ENCODE data around the gene SELENOS.

SELENOS gene

DNA sequence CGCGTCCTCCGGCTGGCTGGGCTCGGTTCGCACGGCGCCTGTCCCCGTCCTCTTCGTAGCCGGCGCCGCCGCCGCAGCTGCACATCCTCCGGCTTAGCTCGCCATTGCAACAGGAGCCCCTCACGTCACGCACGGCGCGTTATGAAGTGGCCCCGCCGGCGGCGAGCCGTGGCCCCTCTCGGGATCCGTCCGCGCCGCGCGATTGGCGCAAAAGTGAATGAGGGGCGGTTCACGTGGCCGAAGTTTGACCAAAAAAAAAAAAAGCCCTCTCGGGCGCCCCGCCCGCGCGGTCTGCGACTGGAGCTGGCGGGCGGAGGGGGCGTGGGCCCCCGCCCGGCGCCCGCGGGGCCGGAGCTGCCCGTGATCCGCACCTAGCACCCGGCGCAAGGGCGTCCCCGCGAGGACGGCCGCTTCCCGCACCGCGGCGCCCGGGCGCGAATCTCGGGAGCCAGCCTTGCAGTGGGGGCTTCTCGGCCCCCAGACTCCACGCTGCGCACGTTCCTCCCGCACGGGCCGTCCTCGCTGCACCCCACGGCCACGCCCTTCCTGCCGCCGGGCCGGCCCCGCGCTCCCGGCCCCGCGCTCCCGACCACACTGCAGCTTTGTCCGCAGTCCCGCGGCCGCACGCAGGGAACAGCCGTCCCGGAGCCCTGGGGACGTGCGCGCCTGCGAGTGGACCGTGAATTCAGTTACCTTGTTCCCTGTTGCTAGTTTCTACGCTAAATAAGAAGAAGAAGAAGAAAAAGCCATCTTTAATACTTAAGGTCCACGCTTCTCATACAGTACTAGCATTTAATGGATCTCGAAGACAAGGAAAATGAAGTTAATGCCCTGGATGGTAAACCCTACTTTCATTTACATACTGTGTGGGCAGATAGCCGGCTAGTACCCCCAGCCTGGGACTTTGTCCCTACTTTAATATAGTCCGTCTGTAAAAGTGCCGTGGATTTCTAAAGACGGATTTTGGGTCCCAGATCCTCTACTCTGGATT, 25.2 kb downstream of the SELENOS start, which contains the start of gene CHSY1:
Gene CHSY1 (minus strand): TSS at position 219 of the 991 bp plus-strand sequence. CDS start 592 bp downstream, outside the sequence.
- peak; percentile 68 to 73 for DNase-seq (ENCODE audit: low read depth in 2 of 2, low spot score in 1 of 2)

DNA sequence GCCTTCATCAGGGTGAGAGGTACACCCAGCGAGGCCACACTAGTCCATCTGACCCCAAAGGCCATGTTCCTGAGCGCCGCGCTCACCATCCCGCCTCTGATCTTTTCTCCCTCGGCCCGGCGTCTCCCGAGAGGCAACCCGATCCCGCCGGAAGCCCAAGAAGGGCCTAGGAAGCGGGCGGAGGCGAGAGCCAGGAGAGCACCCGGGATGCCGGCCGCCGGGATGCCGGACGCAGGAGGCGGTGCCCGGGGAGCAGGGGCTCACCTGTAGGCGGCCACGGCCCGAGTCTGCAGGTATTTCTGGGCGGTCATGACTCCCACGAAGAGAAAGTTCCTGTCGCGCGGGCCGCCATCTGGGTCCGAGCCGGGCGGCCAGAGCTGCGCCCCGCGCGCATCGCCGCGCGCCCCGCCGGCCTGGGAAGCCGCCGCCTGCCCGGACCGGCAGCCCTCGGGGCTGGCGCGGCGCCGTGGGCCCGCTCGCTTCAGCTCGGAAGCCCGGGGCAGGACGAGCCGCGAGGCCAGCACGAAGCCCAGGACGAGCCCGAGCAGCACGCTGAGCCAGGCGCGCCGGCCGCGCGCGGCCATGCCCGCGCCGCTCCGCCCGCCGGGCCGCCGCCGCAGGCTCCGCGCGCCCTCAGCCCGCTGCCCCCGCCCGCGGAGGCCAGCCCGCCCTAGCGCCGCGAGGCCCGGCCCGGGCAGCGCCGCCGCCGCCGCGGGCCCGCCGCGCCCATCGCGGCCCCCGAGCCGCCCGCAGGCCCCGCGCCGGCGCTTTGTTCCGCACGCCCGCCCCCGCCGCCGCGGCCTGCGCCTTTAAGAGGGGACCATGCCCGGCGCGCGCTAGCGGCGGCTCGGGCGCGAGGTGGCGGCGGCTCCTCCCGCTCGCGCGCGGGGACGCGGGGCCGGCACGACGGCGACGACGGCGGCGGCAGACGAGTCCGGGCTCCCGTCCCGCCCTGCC, 26.1 kb downstream of the SELENOS start:
- DNase-seq (ENCODE audit: low read depth in 2 of 2, low spot score in 1 of 2) = peak in 1 of 2 donors; percentile 12

DNA sequence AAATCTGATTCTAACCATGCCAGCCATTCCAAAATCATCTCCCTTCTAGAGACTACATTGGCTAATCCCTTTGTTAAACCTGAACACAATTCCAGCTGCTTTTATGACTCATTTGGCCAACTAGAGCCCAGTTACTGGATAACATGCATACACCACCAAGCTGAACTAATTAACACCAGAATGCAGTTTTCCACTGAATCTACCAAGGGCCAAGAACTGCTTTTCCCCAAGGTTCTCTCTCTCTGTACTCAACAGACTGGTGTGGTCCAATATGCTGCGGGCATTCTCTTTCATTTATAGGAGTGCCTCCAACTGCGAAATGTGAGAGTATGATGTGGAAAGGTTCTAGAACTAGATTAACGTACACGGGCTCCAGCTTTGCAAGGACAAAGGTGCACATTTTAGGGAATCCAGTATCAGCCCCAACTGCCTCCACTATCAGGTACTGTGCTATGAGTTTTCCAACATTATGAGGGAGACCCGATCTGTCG, 26.9 kb downstream of the SELENOS start:
- no peak for DNase-seq (ENCODE audit: low read depth in 2 of 2, low spot score in 1 of 2)

DNA sequence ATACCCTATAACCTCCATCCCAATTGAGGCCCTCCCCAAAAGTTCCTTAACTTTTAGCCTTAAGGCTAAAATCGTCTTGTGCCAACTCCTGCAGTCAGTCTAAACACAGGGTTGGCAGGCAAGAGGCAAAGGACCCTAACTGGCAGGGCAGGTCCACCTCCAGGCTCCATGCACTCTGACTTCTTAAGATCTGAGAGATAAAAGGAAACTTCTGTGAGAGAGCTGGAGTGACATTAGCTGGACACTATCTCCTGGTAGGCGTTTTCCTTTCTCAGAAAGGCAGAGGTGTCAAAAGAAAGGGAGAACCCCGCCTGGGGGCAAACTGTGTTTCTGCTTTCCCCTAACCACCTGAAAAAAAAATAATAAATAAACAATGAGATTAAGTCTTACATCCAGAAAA, 29.0 kb downstream of the SELENOS start:
- DNase-seq (ENCODE audit: low read depth in 2 of 2, low spot score in 1 of 2) = no peak

DNA sequence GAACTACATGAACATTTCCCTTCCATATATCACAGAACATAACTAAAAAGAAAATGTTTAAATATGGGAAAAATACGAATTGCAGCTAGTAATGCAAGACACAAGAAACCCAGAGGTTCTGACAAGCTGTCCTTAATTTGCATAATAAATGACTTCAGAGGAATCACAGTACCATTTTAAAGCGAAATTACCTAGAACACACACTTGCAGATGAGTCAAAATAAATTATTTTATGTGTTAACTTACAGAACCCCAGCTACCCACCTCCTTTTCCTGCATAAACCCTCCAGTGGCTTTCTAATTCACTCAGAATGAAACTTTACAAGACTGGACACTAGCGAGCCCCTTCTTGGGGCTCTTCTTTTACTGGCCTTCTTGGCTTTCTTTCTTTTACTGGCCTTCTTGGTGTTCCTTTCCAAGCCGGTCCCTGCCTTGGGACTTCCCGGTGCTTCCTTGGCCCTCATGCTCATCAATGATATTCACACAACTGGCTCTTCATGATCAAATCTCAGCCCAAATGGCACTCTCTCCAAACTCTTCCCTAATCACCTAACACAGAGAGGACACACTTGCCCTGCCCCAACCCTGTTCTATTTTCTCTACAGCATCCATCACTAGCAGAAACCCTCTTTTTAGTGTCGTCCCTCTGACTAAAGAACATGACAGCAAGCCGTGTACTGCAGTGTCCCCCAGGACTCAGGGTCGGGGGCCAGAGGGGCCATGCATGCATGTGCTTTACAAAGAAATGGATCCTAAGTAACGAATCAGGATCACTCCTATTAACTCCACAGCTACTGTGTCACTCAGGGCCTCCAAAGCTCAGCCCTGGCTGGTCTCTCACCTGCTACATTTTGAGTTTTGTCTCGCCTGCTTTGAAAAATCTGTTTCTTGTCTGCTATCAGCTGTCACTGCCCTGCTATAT, 30.2 kb downstream of the SELENOS start:
- DNase-seq (ENCODE audit: low read depth in 2 of 2, low spot score in 1 of 2) = no peak

DNA sequence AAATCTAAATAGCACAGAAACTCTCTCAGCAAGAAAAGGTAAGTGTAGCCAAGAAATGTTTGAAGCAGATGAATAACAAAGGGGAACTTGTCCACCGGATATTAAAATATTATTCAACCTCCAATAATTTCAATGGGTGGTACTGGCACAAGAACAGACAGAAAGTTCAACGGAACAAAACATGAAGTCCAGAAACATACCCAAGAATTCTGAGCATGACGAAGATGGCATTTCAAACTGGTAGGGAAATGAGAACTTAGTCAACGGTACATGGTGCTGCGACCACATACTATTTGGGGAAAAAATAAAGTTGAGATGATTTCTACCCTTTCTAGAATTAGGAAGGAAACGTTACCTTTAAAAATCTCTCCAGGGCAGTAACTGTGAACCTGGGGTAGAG, 30.9 kb downstream of the SELENOS start:
- no peak for DNase-seq (ENCODE audit: low read depth in 2 of 2, low spot score in 1 of 2)

DNA sequence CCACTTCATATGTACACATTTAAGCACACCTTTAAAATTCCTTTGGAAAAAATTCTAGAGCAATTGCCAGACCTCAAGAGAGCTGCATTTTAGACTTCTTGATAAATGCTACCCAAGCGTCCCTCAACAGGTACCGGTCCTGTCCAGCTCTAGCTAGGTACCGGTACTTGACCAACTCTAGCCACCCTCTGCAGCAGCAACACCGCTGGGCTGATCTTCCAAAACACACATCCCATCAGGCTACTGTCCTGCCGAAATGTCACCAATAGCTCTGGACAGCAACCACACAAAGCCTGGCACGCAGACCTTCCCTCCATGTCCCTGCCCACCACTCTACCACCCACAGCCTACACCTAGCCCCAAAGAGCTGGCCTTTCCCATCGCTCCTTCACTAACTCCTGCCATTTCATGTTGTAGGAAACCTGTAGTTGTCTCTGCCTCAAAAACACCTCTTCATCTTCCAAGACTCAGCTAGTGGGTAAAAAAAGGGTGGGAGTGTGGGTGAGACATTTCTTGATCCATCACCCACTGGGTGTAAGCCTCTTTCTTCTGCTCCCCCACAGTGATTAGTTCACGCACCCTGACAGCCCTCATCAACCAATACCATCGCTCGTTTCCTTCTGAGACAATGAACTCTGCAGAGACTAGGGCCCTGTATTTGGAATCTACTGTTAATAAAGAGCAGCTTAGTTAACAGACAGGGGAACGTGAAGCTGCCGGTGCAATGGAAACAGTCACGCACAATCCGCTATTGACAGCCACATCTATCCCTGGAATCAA, 32.2 kb downstream of the SELENOS start:
- DNase-seq (ENCODE audit: low read depth in 2 of 2, low spot score in 1 of 2) = no peak

DNA sequence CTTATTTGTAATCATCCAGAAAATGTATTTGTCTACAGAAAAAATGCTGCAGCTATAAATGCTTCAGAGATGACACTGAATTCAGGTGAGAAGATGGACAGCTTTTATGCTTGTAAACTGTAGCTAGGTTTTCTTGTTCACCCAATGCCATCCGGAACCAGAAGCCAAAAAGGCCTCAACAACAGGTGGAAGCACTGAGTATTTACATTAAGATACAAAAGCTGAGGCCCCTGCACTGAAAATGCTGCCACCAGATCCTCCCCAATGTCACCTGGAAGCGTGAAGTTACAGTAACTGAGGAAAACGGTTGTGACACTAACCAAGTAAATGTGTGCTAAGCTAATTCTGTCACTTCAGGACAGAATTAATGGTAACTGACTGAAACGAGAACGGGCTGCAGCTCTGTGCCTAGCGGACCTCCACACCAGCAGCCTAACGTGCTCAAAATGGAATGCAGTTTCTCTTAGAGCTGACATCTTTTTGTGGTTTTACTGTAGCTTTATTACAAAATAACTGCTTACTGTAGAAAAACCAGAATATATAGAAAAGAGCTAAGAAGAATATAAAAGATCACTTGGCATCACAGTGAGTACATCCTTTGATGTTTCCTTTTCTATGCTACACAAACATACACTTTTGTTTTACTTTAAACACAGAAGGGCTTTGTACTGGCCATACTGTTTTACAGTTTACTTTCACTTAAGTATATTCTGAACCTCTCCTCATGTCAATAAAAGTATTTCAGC, 33.1 kb downstream of the SELENOS start:
- DNase-seq (ENCODE audit: low read depth in 2 of 2, low spot score in 1 of 2) = no peak

DNA sequence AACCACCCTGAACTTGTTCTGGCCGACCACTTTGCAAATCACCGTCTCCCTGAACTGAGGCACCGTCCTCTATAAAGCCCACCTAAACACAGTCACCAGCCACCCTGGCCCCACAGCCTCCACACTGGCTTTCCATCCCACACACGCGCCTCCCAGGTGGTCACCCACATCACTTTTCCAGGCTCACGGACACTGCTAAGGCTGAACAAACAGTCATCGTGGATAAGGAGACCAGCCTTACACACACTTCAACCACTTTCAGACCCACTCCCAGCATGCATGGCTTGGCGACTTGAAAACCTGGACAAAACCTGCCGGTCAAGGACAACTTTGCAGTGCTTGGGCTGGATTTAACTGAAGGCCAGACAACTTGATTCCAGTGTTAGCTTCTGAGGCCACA, 33.9 kb downstream of the SELENOS start:
- DNase-seq (ENCODE audit: low read depth in 2 of 2, low spot score in 1 of 2) = no peak

DNA sequence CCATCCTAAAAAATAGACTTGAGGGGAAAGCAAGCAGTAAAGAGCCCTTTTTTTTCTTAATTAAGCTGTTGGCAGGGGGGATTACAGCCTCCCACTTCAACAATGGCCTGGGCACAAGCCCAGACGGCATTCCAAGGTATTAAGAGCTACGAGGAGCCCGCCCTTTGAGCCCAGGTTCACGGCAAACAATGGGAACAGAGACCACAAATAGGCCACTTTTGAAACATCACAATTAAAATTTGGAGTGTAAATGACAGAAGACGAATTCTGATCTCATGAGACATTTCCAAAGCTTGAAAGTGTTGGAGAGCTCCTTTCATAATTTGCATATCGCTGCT, 34.3 kb downstream of the SELENOS start:
- DNase-seq (ENCODE audit: low read depth in 2 of 2, low spot score in 1 of 2) = no peak

DNA sequence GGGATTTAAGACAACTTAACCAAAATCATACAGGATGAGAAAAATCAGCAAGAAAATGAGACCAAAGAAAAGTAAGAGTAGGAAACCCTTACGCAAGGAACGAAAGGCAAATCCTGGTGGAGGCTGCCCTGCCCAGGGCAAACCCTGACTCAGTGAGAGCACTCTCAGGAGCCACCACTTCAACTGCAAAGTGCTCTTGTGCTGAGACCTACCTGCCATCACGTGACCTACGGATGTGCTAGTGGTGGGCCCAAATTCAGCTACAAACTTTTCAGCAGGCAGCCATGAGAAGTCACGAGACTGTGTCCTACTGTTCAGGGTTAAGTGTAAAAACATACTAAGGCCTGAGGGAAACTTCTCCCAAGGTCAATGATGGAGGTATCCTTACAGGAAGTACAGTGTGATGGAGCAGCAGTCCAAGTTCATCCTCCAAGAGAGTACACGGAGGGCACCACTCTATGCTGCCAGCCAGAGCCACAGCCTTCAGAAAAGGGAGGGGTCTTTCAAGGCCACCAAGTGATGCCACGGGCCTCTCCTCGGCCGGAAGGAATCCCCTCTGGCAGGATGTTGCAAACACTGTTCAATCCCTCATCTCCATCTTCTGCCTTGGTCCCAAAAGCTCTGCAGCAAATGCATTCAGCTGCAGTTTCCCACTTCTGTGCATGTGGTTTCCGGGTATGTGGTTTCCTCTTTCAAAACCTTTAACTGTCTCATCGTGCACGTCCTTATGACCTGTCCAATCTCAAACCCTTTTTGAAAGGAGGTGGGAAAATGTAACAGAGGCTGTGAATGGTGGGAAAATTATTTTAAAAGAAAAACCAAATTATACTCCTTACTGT, 34.9 kb downstream of the SELENOS start:
- DNase-seq (ENCODE audit: low read depth in 2 of 2, low spot score in 1 of 2) = peak; percentile 33 to 36

DNA sequence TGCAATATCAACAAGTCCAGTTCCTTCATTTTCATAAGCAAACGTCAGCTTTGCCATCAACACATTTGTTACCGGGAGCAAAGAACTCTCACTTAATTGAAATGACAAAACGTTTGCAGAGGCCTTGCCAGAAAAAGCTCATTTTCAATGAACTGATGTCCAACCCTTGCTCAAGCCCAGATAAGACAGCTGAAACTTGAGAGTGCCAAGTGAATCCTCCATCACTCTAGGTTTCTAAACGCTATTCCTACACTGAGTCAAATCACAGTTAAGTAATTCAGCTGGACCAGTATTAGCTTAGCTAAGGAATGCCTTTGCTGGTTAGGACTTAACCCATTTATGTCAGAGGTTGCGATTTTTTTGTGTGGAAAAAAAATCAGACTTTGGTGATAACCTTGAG, 36.9 kb downstream of the SELENOS start:
- no peak for DNase-seq (ENCODE audit: low read depth in 2 of 2, low spot score in 1 of 2)

DNA sequence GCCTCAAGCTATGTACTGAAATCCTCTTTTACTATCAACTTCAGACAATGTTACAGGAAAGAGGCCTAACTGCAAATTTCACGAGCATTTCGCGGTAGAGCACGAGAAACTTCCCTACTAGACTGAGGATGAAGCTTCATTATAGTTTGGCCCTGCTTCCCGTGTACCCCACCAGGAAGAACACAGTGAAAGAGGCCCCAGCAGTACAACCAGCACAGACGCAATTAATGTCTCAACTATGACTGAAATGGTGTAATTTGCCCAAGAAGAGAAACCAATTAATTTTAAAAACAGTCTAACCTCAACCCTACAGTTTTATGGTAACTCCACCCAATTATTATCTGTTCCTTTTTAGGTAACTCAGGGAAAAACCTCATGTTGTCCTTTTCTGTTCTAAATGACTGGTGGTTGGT, 37.6 kb downstream of the SELENOS start:
- no peak for DNase-seq (ENCODE audit: low read depth in 2 of 2, low spot score in 1 of 2)

DNA sequence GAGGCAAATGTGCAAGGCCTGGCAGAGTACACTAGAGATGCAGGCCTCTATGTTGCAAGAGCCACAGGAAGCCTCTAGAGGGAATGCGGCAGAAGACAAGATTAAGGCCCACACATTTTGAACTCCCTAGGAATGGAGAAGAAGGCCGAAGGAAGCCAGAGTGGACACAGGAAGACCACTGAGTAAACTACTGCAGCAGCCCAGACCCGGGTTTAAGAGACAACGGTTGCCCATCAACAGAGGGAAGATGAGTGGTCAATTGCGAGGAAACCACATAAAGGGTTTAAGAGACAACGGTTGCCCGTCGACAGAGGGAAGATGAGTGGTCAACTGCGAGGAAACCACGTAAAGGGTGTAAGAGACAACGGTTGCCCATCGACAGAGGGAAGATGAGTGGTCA, 40.0 kb downstream of the SELENOS start:
- no peak for DNase-seq (ENCODE audit: low read depth in 2 of 2, low spot score in 1 of 2)

DNA sequence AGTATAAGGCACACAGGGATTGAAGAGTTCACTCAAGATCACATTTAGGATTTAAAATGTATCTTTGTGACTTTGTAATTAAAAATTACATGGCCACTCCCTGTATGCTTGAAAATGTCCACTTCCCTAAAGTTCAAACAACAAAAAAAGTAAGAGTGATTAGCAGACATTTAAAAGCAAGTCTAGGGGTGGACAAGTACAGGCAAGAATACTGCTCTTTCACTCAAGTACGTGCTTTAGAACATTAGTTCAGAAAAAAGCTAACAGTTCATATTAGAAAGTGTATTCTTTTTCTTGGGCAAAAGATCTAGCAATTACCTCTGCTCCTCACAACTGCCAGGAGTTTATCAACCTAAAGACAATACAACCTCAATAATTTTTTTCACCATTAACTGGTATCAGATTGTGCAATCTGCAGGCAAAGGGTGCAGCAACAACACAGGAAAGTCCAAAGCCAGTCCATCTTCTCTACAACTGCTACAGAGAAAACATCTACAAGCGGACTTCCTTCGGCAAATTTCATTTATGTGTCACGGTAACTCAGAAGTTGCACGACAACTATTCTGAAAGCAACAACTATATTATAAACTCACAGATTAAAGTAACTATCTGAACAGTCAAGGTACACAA, 43.5 kb downstream of the SELENOS start:
- no peak for DNase-seq (ENCODE audit: low read depth in 2 of 2, low spot score in 1 of 2)

DNA sequence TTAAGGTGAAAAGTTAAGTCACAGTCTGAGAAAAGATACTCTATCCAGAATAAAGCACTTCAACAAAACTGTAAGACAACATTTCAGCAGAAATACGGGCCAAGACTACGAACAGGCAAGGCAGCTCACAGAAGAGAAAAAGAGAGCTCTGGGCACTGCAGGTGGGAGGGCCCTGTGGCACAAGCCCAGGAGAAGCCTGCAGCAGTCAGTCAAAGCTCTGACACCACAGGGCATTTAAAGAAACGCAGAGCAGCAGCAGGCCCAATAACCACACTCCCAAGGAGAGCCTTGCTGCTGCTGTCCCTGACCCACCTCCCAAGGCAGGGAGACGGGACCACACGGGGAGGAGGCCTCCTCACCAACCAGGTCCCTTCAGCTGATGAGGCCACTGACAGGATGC, 44.6 kb downstream of the SELENOS start:
- no peak for DNase-seq (ENCODE audit: low read depth in 2 of 2, low spot score in 1 of 2)

DNA sequence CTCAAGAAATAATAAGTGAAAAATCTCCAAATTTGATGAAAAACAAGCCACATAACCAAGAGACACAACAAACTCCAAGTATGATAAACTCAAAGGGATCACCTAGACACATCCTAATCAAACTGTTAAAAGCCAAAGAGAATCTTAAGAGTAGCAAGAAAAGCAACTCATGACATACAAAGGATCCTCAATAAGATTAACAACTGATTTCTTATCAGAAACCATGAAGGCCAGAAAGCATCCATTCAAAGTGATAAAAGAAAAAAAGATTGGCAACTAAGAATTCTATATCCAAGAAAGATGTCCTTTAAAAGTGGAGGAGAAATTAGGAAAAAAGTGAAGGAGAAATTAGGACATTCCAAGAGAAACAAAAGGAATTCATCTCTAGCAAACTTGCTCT, 49.0 kb downstream of the SELENOS start:
- DNase-seq (ENCODE audit: low read depth in 2 of 2, low spot score in 1 of 2) = no peak

DNA sequence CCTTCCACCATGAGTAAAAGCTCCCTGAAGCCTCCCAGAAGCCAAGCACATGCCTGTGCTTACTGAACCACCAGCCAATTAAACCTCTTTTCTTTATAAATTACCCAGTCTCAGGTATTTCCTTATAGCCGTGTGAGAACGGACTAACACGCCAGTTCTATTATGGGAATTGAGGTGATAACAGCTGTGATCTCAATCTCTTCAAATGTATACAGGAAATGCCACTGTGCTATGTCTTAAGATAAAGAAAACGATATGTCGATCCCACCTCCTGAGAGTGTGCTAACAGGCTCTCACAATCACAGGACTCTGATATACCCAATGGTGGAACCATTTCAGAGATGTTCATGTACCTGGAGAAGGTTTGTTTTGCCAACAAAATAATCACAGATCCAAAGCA, 51.6 kb downstream of the SELENOS start:
- no peak for DNase-seq (ENCODE audit: low read depth in 2 of 2, low spot score in 1 of 2)
